IPS-18c (cell line): ENCODE measurements around the gene SERPINA3.

ENCODE experiments used
- H3K4me3 ChIP-seq: 2 replicates; pipeline ENCODE4 v1.7.0; 2013; ENCODE audit warnings: low read depth, mild to moderate bottlenecking, low read length, moderate library complexity; ENCODE audit not compliant: insufficient read depth
- H3K9me3 ChIP-seq: one replicate; pipeline ENCODE4 v1.6.1; 2013; ENCODE audit warnings: mild to moderate bottlenecking, low read length, moderate library complexity; ENCODE audit not compliant: control insufficient read depth, insufficient read depth

The SERPINA3 gene

GRCh38 chr14:94619297-94619696 lies 7.1 kb downstream of the SERPINA3 start:
- no peak overlapping the region; the same call in 1 of the 2 replicates for H3K4me3 ChIP-seq

GRCh38 chr14:94620597-94620996 lies 8.4 kb downstream of the SERPINA3 start:
- no peak overlapping the region for H3K4me3 ChIP-seq
- H3K9me3 ChIP-seq, result peaks cover 14% of the 10 kb centered on the region

More at GRCh38 chr14:94619297-94619696, 7.1 kb downstream of the SERPINA3 start:
- H3K9me3 ChIP-seq, result peaks cover 14% of the 10 kb centered on the region

GRCh38 chr14:94621358-94622134 lies 9.4 kb downstream of the SERPINA3 start:
- Histone ChIP-seq H3K4me3 (no peak overlapping the region), H3K9me3 (peaks cover 14% of the 10 kb centered on the region)

- Histone ChIP-seq H3K9me3 (peaks cover 12% of the 10 kb centered on the region), H3K4me3 (no peak overlapping the region)
Measured at GRCh38 chr14:94622653-94623421, 10.6 kb downstream of the SERPINA3 start.

GRCh38 chr14:94623422-94623809 lies 11.2 kb downstream of the SERPINA3 start:
- Histone ChIP-seq H3K9me3 (peaks cover 9% of the 10 kb centered on the region), H3K4me3 (no peak overlapping the region)

- no peak overlapping the region for H3K4me3 ChIP-seq
Measured at GRCh38 chr14:94623856-94624499, 11.8 kb downstream of the SERPINA3 start.

GRCh38 chr14:94624537-94625352 lies 12.6 kb downstream of the SERPINA3 start:
- no peak overlapping the region for H3K4me3 ChIP-seq

More at GRCh38 chr14:94623856-94624499, 11.8 kb downstream of the SERPINA3 start:
- peaks cover 6% of the 10 kb centered on the region for H3K9me3 ChIP-seq

GRCh38 chr14:94625353-94625635 lies 13.1 kb downstream of the SERPINA3 start:
- no peak overlapping the region for H3K4me3 ChIP-seq
- H3K9me3 ChIP-seq, result peaks cover 2% of the 10 kb centered on the region

More at GRCh38 chr14:94624537-94625352, 12.6 kb downstream of the SERPINA3 start:
- peaks cover 2% of the 10 kb centered on the region for H3K9me3 ChIP-seq

- H3K4me3 ChIP-seq, result no peak overlapping the region
- H3K9me3 ChIP-seq, result no peaks in the 10 kb centered on the region
Measured at GRCh38 chr14:94628578-94628977, 16.4 kb downstream of the SERPINA3 start.

- no peaks in the 10 kb centered on the region for H3K9me3 ChIP-seq
- H3K4me3 ChIP-seq, result no peak overlapping the region
Measured at GRCh38 chr14:94630396-94630795, 18.2 kb downstream of the SERPINA3 start.

GRCh38 chr14:94631050-94631449 lies 18.9 kb downstream of the SERPINA3 start:
- Histone ChIP-seq H3K9me3 (no peaks in the 10 kb centered on the region), H3K4me3 (no peak overlapping the region)

GRCh38 chr14:94631536-94632304 lies 19.5 kb downstream of the SERPINA3 start:
- no peak overlapping the region for H3K4me3 ChIP-seq
- no peaks in the 10 kb centered on the region for H3K9me3 ChIP-seq

- no peak overlapping the region for H3K4me3 ChIP-seq
- no peaks in the 10 kb centered on the region for H3K9me3 ChIP-seq
Measured at GRCh38 chr14:94632305-94632590, 20.1 kb downstream of the SERPINA3 start.

- no peaks in the 10 kb centered on the region for H3K9me3 ChIP-seq
Measured at GRCh38 chr14:94633121-94633520, 20.9 kb downstream of the SERPINA3 start.

GRCh38 chr14:94635154-94635553 lies 23.0 kb downstream of the SERPINA3 start:
- no peak overlapping the region for H3K4me3 ChIP-seq

More at GRCh38 chr14:94633121-94633520, 20.9 kb downstream of the SERPINA3 start:
- H3K4me3 ChIP-seq, result no peak overlapping the region

GRCh38 chr14:94636744-94637412 lies 24.7 kb downstream of the SERPINA3 start:
- Histone ChIP-seq H3K9me3 (no peaks in the 10 kb centered on the region), H3K4me3 (no peak overlapping the region)

More at GRCh38 chr14:94635154-94635553, 23.0 kb downstream of the SERPINA3 start:
- no peaks in the 10 kb centered on the region for H3K9me3 ChIP-seq
